ENCODE measurements around the gene SLC50A1. TPM values are rescaled to one million over a fixed set of nuclear protein-coding genes. Genes with fewer than 3 reads are reported as not detected.

Gene SLC50A1
- total RNA-seq, 1 experiment from 2014 or later = 24.9 TPM

GRCh38 chr1:155121249-155121648 lies 14.4 kb upstream of the SLC50A1 start:
- H4K91ac ChIP-seq (ENCODE audit: insufficient read length, low read depth, low read length) = no peak overlapping the region
- no peak for DNase-seq
- no peaks in the 10 kb centered on the region for H3K9me3 Mint-ChIP-seq
- no peak overlapping the region for H2BK12ac ChIP-seq (ENCODE audit: insufficient read length, low read depth, low read length)
- no peak overlapping the region for H3K56ac ChIP-seq (ENCODE audit: insufficient read length, low read depth, low read length)
- no peak overlapping the region for H3K9ac ChIP-seq (ENCODE audit: extremely low read depth, insufficient read length, low read length)
- H3K4me1 ChIP-seq (ENCODE audit: insufficient read depth, low read length) = no peaks in the 10 kb centered on the region
- H3K36me3 Mint-ChIP-seq (ENCODE audit: insufficient read depth in 1 of 3, low read depth in 3 of 3) = no peaks in the 10 kb centered on the region; a peak in 1 of 7 replicates
- H2BK15ac ChIP-seq (ENCODE audit: low read depth, low read length) = no peak overlapping the region
- no peak overlapping the region for H2AK5ac ChIP-seq (ENCODE audit: insufficient read length, low read length)
- no peak overlapping the region for H3K27ac ChIP-seq (ENCODE audit: insufficient read length, low read depth, low read length)
- H3K14ac ChIP-seq (ENCODE audit: insufficient read depth, low read length) = no peak overlapping the region
- no peaks in the 10 kb centered on the region for H3K9me3 ChIP-seq (ENCODE audit: control insufficient read depth, low read depth, low read length)
- H3K4ac ChIP-seq (ENCODE audit: low read depth, low read length) = no peak overlapping the region
- H4K5ac ChIP-seq (ENCODE audit: insufficient read length, low read depth, low read length) = no peak overlapping the region
- peaks cover 17% of the 10 kb centered on the region; the same call in 1 of the 2 replicates for H3K27me3 ChIP-seq (ENCODE audit: insufficient read depth, low read length)
- TF ChIP-seq CTCF (conservative IDR thresholded peaks at IDR 0.05) = no peak
- H2AFZ ChIP-seq (ENCODE audit: low read length) = no peak overlapping the region
- H3K18ac ChIP-seq (ENCODE audit: insufficient read length, low read depth, low read length) = no peak overlapping the region
- H3K4me3 Mint-ChIP-seq = no peak overlapping the region
- peaks cover 87% of the 10 kb centered on the region for H3K27me3 Mint-ChIP-seq (ENCODE audit: low read depth)
- no peaks in the 10 kb centered on the region for H3K79me1 ChIP-seq (ENCODE audit: insufficient read depth, low read depth, low read length, poor library complexity, severe bottlenecking)
- peak overlapping the region in 1 of 3 experiments; percentile 38; a peak in 2 of 7 replicates for H3K27ac Mint-ChIP-seq
- no peak overlapping the region for H2BK5ac ChIP-seq (ENCODE audit: insufficient read length, low read length)
- peaks cover 8 to 23% of the 10 kb centered on the region in 2 experiments for H3K4me1 Mint-ChIP-seq
- H3K79me2 ChIP-seq (ENCODE audit: insufficient read depth, low read length) = no peaks in the 10 kb centered on the region
- no peak overlapping the region for H3K4me2 ChIP-seq (ENCODE audit: insufficient read depth, insufficient read length, low read length)
- peaks cover under 1% of the 10 kb centered on the region for H3K23me2 ChIP-seq (ENCODE audit: insufficient read length, low read depth, low read length, poor library complexity, severe bottlenecking)
- H4K8ac ChIP-seq (replicated peaks; ENCODE audit: insufficient read length, low read depth, low read length) = no peak overlapping the region
- H3K23ac ChIP-seq (ENCODE audit: insufficient read length, low read depth, low read length) = no peak overlapping the region
- no peaks in the 10 kb centered on the region for H4K20me1 ChIP-seq (ENCODE audit: control insufficient read depth, insufficient read depth, insufficient read length)
- H2BK20ac ChIP-seq (ENCODE audit: low read depth, low read length, poor library complexity, severe bottlenecking) = no peak overlapping the region
- no CpG with 5 or more reads among the region's 2 CpGs for WGBS (ENCODE audit: extremely low coverage, insufficient read length, low lambda C conversion rate)
- no peak overlapping the region for H3T11ph ChIP-seq (ENCODE audit: low read length)
- no peak overlapping the region for H2BK120ac ChIP-seq (ENCODE audit: low read depth, low read length, poor library complexity, severe bottlenecking)
